ENCODE data around the gene CCSAP.

CCSAP gene

DNA sequence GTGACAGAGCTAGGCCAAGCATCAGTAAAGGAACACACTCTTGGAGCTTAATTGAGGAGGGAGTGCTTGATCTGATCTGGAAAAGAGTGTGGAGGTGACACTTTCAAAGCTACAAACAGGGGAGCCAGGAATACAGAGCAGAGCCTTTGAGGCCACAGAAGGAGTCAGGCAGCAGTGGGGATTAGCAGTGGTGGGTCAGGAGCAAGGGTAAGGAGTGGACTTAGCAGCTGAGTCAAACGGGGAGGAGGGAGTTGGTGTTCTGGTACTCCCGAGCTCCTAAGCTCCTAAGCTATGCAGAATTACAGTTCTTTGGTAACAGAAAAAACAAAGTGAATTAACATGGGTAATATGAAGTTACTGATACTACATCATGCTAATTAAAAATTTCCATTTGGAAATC lies 57.4 kb downstream of the CCSAP start:
- DNase-seq = no peak

DNA sequence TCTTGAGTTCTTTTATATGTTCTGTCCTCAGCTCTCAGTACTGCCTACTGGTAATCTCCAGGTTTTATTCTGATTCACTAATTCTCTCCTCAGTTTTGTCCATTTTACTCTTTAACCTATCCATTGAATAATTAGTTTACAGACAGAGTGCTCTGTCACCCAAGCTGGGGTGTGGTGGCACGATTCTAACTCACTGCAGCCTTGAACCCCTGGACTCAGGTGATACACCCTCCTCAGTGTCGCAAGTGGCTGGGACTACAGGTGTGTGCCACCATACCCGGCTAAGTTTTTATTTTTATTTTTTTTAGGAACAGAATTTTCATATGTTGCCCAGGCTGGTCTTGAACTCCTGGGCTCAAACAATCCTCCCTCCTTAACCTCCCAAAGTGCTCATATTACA lies 58.0 kb downstream of the CCSAP start:
- no peak for DNase-seq

DNA sequence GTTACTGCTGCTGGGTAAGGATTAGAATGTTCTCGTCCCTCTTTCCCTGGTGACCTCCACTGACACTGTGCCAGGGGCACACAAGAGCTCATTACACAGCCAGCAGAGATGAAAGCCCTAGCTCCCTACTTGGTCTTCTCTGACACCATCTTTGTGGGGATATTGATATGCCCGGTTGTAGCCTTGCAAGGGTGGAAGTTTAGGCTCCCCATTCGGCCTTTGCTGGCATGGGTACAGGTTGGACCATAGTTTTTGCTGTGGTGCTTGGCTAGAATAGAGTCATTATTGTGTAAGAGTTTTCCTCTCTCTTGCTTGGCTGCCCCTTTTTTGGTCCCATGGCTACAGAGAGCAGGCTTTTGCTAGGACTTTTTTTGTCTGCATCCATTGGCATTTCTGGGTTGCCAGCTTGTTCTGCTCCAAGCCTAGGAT lies 59.6 kb downstream of the CCSAP start:
- no peak for DNase-seq

DNA sequence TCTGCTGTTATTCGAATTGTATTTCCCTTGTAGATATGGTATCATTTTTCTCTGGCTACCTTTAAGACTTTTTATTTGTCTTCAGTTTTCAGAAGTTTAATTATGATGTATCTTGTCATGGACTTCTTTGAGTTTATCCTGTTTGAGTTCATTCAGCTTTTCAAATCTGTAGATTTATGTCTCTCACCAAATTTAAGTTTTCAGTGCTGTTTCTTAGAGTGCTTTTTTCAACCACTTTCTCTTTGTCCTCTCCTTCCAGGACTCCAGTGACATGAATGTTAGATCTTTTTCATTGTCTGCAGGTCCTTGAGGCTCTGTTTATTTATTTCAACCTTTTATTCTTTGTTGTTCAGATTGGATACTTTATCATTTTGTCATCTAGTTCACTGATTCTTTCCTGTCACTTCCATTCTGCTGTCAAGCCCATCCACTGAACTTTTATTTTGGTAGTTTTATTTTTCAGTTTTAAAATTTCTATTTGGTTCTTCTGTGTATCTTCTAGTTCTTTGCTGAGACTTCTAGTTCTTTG lies 60.5 kb downstream of the CCSAP start:
- no peak for DNase-seq

DNA sequence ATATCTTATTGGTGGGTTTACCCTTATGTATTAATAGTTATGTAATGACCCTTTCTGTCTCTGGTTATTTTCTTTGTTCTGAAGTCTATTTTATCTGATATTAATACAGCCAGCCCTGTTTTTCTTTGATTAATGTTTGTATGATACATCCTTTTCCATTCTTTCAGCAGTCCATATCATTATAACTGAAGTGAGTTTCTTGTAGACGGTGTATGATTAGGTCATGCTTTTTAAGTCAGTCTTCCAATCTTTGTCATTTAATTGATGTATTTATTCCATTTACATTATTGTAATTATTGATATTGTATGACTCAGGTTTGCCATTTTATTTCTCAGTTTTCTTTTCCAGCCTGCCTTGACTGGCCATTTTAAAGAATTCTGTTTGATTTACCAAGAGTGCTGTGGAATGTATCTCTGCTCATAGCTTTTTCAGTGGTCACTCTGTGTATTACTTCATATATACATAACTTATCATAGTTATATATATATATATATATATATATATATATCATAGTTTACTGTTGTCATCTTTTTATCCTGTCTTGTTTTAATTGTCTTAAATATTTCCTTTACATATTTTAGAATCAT lies 61.4 kb downstream of the CCSAP start:
- DNase-seq = no peak

DNA sequence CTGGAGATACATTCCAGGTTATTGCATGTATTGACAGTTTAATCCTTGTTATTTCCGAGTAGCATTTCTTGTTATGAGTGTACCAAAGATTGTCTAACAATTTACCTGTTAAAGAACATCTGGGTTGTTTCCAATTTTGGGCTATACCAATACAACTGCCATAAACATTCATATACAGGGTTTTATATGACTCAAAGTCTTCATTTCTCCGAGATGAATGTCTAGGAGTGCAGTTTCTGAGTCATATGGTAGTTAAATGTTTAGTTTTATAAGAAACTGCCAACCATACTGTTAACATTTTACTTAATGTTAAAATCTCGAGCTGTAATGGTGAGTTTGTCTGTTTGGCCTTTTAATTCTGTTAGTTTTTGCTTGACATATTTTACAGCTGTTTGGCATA lies 61.9 kb downstream of the CCSAP start:
- peak; percentile 83 for DNase-seq

DNA sequence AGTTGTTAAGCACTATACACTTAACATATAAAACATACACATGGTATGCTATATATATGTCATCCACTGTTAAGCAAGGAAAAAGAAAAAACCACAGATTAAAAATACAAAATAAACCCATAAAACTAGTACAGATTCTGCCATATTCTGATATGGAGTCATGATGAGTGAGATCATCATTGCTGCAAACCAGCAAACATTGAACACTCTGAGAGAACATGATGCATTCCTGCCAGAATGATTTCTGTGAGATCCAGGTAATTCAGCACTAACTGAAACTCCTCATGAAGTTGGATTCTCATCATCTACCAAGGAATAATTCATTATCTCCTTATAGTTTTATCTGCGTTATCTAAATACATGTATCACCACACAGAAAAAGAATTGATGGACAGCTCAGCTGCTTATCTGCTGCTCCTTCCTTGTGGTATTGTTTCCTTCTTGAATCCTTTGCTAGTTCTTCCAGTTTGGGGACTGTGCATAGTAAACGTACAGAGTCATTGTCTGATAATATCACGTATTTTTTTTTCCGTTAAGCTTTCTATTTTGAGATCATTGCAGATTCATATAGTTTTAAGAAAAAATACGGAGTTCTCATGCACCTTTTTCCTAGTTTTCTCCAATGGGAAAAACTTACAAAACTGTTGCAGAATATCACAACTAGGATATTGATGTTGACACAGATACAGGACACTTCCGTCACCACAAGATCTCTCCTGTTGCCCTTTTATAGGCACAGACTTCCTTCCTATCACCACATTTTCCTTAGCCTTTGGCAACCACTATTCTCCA lies 62.6 kb downstream of the CCSAP start:
- no peak for DNase-seq

DNA sequence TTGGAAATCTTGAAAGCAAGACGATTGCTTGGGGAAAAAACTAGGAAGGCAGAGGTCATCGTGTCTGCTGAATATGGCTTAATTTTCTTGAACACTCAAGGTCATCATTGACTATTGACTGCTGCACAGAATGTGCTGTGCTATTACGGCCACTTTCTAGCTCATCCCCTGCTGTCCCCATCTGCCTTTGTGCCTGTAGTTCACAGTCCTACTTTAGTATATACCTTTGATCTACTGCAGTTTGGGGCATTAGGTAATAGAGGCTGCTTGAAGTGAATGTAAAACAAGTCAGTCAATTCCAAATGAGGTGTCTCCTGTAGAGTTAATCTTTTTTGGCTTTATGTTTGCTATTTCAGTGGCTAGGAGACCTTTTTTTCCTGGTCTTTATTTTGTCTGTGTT lies 63.6 kb downstream of the CCSAP start:
- DNase-seq = no peak

DNA sequence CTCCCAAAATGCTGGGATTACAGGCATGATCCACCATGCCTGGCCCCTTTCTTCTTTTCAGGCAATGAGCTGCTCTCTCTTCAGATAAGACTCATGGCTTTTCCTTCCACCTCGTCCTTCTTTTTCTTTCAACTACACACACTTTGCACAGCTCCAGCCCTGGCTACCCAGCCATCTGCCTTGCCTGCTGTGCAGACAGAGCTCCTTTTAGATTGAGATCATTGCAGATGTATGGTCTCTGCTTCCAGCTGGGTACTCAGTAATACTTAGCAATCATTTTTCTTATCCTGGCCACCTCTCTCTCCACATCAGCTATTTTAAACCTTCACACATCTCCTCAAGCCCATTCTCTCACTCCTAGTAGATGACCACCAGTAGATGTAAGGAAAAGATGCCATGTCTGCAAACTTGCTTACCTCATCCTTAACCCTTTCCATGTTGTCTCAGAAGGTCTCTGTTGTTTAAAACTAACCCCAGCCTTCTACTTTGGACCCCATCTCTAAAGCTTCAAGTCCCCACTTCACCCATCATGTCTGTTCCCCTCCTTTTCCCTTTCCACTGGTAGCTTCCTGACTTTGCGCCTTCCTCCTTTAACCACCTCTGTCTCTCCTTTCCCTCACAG lies 64.6 kb downstream of the CCSAP start:
- no peak for DNase-seq

DNA sequence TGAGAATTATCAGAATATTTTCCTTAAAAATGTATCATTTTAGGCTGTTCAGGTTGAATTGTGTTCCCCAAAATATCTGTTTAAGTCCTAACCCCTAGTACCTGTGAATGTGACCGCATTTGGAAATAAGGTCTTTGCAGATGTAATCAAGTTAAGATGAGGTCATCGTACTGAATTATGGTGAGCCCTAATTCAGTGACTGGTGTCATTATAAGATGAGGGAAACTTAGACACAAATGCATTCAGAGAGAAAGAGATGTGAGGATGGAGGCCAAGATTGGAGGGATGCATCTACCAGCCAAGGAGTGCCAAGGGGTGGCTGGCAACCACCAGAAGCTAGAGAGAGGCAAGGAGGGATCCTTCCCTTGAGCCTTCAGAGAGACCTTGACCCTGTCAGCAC lies 67.8 kb downstream of the CCSAP start:
- DNase-seq = no peak

DNA sequence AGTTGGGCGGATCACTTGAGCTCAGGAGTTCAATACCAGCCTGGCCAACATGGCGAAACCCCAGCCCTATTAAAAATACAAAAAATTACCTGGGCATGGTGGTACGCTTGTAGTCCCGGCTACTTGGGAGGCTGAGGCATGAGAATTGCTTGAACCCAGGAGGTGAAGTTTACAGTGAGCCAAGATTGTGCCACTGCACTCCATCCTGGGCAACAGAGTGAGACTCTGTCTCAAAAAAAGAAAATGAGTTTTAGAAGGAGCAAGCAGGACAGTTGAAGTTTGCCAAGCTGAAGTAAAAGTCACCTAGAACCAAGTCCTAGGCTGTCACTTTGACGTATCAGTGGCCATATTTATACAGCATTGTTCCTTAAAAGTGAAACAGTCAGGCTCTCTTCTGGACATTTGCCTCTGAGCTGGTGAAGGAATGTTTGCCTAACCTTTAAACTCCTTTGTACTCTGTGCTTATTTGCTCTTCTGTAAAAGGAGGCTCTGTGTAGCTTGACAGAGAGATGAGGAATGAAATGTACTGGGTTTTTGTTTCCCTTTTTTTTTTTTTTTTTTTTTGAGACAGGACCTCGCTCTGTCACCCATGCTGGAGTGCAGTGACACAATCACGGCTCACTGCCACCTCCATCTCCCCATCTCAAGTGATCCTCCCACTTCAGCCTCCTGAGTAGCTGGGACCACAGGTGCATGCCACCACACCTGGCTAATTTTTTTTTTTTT lies 69.2 kb downstream of the CCSAP start:
- DNase-seq = no peak

DNA sequence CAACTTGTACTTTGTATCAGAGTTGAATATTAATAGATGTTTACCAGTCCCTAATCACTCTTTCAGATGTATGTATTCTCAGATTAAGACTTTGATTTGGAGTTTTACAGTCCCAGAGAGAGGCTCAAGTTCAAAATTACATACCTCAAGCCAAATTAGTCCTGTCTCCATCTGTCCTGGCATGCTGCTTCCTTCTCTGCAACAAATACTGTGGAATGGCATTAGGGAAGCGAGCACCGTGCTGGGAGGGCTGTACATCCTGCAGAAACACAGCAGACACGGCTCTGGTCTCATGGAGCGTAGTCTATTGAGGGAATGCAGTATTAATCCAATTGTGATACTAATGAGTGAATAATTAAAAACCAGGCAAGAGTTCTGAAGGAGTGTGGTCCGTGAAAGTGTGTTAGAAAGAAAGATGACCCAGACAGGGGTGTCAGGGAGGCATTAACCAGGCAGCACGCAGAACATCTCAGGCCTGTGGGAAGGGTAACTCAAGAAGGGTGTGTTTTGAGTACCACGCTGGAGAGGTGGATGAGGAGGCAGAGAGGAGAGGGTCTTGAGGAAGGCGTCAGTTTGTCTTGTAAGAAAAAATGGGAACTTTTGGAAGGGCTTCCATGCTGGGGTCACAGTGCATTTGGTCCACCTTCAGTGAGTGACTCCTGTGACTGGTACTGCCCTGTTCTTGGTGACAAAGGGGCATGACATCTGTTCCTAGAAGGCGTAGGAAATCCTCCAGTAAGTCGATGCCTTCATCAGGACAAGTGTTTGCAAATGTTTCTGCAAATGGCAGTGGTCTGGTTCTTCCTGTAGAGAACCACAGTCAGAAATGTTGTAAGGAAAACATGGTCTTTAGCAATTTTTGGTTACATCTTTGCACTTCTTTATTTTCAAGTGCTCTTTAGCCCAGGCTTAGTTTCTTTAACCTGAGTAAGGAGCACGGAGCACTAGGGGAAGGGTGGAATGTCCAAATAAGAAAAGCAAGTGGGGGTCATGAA lies 70.4 kb downstream of the CCSAP start:
- DNase-seq = no peak

DNA sequence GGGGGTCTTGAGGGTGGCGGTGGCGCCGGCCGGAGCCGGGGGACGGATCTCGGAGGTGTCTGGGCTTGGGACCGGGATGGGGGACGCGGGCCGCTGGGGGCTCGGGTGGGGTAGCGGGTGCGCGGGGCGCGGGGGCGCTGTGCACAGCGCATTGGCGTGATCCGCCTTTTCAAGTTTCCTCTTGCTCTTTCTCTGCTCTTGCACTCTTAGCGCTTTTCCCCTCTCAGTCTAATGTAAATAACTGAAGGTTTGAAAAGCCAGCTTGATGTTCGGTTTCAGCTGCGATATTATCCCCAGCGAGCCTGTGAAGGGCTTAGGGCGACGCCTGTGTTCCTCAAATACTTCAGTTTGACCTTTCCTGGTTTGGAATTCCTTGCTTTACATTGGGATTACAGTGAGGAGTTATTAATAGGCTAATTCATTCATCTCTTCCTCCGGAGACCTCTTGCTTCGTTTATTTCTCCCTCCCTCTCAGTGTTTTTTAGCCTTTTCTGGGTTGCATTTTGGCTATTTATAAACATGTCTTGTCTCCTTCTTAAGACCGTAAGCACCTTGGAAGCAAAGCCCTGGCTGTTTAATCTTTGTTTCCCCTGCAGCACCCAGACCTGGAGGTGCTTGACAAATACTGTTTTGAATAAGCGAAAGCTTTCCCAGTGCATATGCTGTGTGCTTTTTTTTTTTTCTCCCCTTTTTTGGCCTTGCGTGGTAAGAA lies 71.2 kb downstream of the CCSAP start:
- peak; percentile 39 for DNase-seq

Data from activated CD4-positive, alpha-beta T cell treated with anti-CD3 and anti-CD28 coated beads, Interleukin-10, Interleukin-2, amounts not matched to agents 100 ng/mL and 50 ng/mL, durations not matched to agents 16 hours and 8 hours (primary cell).